Mucosa of gallbladder (tissue), 1 donor: ENCODE measurements around the gene MALAT1. TPM values are rescaled to one million over a fixed set of nuclear protein-coding genes. Genes with fewer than 3 reads are reported as not detected.

Experiments used
- total RNA-seq: library from RNA; stranded (reverse); gene quantifications from one replicate; pipeline ENCODE4 v1.2.1, GENCODE V29; 2021
- donor health status: DM: no; HTN: no; CAD: no.

MALAT1 gene
- total RNA-seq, 1 donor from 2014 or later: 9,267 TPM

Other genes with a start within 250 kb of the MALAT1 start
- 8.7 TPM for gene POLA2, start 237.1 kb upstream of the MALAT1 start, total RNA-seq
- 21.5 TPM for gene CDC42EP2, start 184.2 kb upstream of the MALAT1 start, total RNA-seq
- gene DPF2, start 165.2 kb upstream of the MALAT1 start, total RNA-seq: 62.6 TPM
- 0.29 TPM for gene TIGD3, start 144.3 kb upstream of the MALAT1 start, total RNA-seq
- 7.1 TPM for gene SLC25A45, start 116.4 kb upstream of the MALAT1 start, total RNA-seq
- 40.8 TPM for gene FRMD8, start 112.4 kb upstream of the MALAT1 start, total RNA-seq
- 1,012 TPM for gene NEAT1, start 76.2 kb upstream of the MALAT1 start, total RNA-seq
- 90.1 TPM for gene SCYL1, start 26.0 kb downstream of the MALAT1 start, total RNA-seq
- 257 TPM for gene LTBP3, start 59.3 kb downstream of the MALAT1 start, total RNA-seq
- gene ZNRD2, start 71.4 kb downstream of the MALAT1 start, total RNA-seq: 30.0 TPM
- gene FAM89B, start 73.5 kb downstream of the MALAT1 start, total RNA-seq: 68.2 TPM
- gene EHBP1L1, start 77.0 kb downstream of the MALAT1 start, total RNA-seq: 128 TPM
- gene KCNK7, start 96.8 kb downstream of the MALAT1 start, total RNA-seq: 1.1 TPM
- 85.6 TPM for gene MAP3K11, start 115.2 kb downstream of the MALAT1 start, total RNA-seq
- gene PCNX3, start 116.7 kb downstream of the MALAT1 start, total RNA-seq: 52.5 TPM
- gene SIPA1, start 139.1 kb downstream of the MALAT1 start, total RNA-seq: 74.7 TPM
- gene RELA, start 163.9 kb downstream of the MALAT1 start, total RNA-seq: 84.2 TPM
- 74.7 TPM for gene KAT5, start 213.2 kb downstream of the MALAT1 start, total RNA-seq
- 99.2 TPM for gene RNASEH2C, start 221.8 kb downstream of the MALAT1 start, total RNA-seq